ENCODE data around the gene YIF1A. TPM values are rescaled to one million over a fixed set of nuclear protein-coding genes. Genes with fewer than 3 reads are reported as not detected.
"Not testable (repeated sequence)": the region's sequence is repeated elsewhere in the genome, so short reads cannot be mapped to it uniquely, and the experiment has no call there.

Gene YIF1A
- polyA plus RNA-seq, 1 donor = 102 TPM

- DNase-seq; H3K9me3 ChIP-seq (ENCODE audit: control insufficient read depth, low read depth, low read length); H3K27ac ChIP-seq (ENCODE audit: low read length); H3K4me3 ChIP-seq (ENCODE audit: low read length); H3K4me1 ChIP-seq (ENCODE audit: control insufficient read depth, insufficient read depth, low read length); H3K27me3 ChIP-seq (ENCODE audit: control insufficient read depth, insufficient read depth, low read length): not testable (repeated sequence)
- H3K36me3 ChIP-seq (ENCODE audit: control insufficient read depth, insufficient read depth, low read length) = peaks cover 44% of the 10 kb centered on the region
- WGBS (ENCODE audit: insufficient coverage, low lambda C conversion rate) = no CpG with 5 or more reads among the region's 4 CpGs
These were observed 11.9 kb downstream of the YIF1A start for GRCh38 chr11:66277064-66277463.

DNA sequence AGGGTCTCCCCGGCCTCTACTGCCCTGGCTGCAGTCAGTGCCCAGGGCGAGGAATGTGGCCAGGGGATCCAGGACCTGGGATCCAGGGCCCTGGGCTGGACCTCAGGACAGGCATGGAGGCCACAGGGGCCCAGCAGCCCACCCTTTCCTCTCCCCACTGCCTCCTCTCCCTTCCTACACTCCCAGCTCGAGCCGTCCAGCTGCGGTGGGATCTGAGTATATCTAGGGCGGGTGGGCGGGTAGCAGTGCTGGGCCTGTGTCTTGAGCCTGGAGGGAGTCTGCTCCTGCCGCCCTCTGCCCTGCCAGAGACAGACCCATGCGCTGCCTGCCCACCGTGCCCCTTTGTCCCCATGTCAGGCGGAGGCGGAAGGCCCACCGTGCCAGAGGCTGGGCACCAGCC lies 12.3 kb downstream of the YIF1A start:
- no CpG with 5 or more reads among the region's 13 CpGs for WGBS (ENCODE audit: insufficient coverage, low lambda C conversion rate)
- not testable (repeated sequence) for H3K4me3 ChIP-seq (ENCODE audit: low read length); H3K9me3 ChIP-seq (ENCODE audit: control insufficient read depth, low read depth, low read length); H3K4me1 ChIP-seq (ENCODE audit: control insufficient read depth, insufficient read depth, low read length); H3K27ac ChIP-seq (ENCODE audit: low read length); DNase-seq; H3K27me3 ChIP-seq (ENCODE audit: control insufficient read depth, insufficient read depth, low read length)
- peaks cover 49% of the 10 kb centered on the region for H3K36me3 ChIP-seq (ENCODE audit: control insufficient read depth, insufficient read depth, low read length)

GRCh38 chr11:66275984-66276612 lies 12.8 kb downstream of the YIF1A start:
- no peak for DNase-seq
- Histone ChIP-seq H3K9me3 (ENCODE audit: control insufficient read depth, low read depth, low read length) (no peaks in the 10 kb centered on the region), H3K27ac (ENCODE audit: low read length) (no peak overlapping the region), H3K4me3 (ENCODE audit: low read length) (no peak overlapping the region), H3K36me3 (ENCODE audit: control insufficient read depth, insufficient read depth, low read length) (peaks cover 51% of the 10 kb centered on the region), H3K27me3 (ENCODE audit: control insufficient read depth, insufficient read depth, low read length) (peaks cover 8% of the 10 kb centered on the region), H3K4me1 (ENCODE audit: control insufficient read depth, insufficient read depth, low read length) (peaks cover 8% of the 10 kb centered on the region)
- no CpG with 5 or more reads among the region's 14 CpGs for WGBS (ENCODE audit: insufficient coverage, low lambda C conversion rate)

DNA sequence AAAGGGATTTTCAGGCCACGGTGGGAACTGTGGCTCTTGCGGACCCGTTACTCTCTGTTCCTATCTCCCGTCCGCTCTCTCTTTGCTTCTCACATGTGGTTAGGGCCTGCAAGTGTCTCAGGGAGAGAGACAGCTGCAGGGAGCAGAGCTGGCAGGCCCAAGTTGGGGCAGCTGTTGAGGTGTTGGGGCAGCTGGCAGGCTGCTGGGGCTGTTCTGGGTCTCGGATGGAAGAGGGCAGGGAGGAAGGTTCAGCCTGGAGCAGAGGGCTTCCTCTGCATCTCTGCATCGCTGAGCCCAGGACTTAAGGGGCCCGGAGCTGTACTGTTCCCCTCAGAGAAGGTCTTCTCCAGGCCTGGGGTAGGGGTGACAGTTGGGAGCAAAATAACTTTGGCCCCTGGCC lies 13.5 kb downstream of the YIF1A start:
- H3K4me1 ChIP-seq (ENCODE audit: control insufficient read depth, insufficient read depth, low read length) = peaks cover 8% of the 10 kb centered on the region
- H3K27me3 ChIP-seq (ENCODE audit: control insufficient read depth, insufficient read depth, low read length) = peaks cover 8% of the 10 kb centered on the region
- no CpG with 5 or more reads among the region's 8 CpGs for WGBS (ENCODE audit: insufficient coverage, low lambda C conversion rate)
- no peaks in the 10 kb centered on the region for H3K9me3 ChIP-seq (ENCODE audit: control insufficient read depth, low read depth, low read length)
- H3K36me3 ChIP-seq (ENCODE audit: control insufficient read depth, insufficient read depth, low read length) = peaks cover 55% of the 10 kb centered on the region
- no peak for DNase-seq
- no peak overlapping the region for H3K4me3 ChIP-seq (ENCODE audit: low read length)
- H3K27ac ChIP-seq (ENCODE audit: low read length) = no peak overlapping the region

- no peak for DNase-seq
- Histone ChIP-seq H3K36me3 (ENCODE audit: control insufficient read depth, insufficient read depth, low read length) (peaks cover 56% of the 10 kb centered on the region), H3K27ac (ENCODE audit: low read length) (no peak overlapping the region), H3K4me3 (ENCODE audit: low read length) (no peak overlapping the region), H3K4me1 (ENCODE audit: control insufficient read depth, insufficient read depth, low read length) (peaks cover 12% of the 10 kb centered on the region), H3K9me3 (ENCODE audit: control insufficient read depth, low read depth, low read length) (no peaks in the 10 kb centered on the region), H3K27me3 (ENCODE audit: control insufficient read depth, insufficient read depth, low read length) (peaks cover 8% of the 10 kb centered on the region)
- no CpG with 5 or more reads among the region's 1 CpG for WGBS (ENCODE audit: insufficient coverage, low lambda C conversion rate)
These were observed 14.7 kb downstream of the YIF1A start for GRCh38 chr11:66274219-66274618.

DNA sequence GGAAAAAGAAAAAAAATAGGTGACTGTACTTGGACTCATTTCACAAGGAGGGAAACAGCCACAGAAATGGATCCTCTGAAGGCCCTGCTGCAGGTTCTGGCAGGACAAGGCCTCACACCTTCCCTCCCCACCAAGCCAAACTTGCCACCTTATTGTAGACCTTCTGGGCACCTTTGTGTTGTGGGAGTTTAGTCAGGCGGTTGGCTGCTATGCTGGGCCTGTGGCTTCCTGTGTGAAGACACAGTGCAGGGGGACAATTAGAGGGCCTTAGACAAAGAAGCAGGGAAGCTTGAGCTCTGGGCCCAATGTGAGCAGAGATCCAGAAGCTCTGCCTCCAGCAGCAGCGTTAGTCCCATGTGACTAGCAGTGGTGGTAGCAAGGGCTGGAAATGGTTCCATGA lies 16.3 kb downstream of the YIF1A start:
- Histone ChIP-seq H3K4me1 (ENCODE audit: control insufficient read depth, insufficient read depth, low read length) (peaks cover 12% of the 10 kb centered on the region), H3K27me3 (ENCODE audit: control insufficient read depth, insufficient read depth, low read length) (no peaks in the 10 kb centered on the region), H3K4me3 (ENCODE audit: low read length) (no peak overlapping the region), H3K9me3 (ENCODE audit: control insufficient read depth, low read depth, low read length) (peaks cover 2% of the 10 kb centered on the region), H3K36me3 (ENCODE audit: control insufficient read depth, insufficient read depth, low read length) (peaks cover 56% of the 10 kb centered on the region), H3K27ac (ENCODE audit: low read length) (no peak overlapping the region)
- no peak for DNase-seq
- WGBS (ENCODE audit: insufficient coverage, low lambda C conversion rate) = no CpG with 5 or more reads among the region's 2 CpGs

GRCh38 chr11:66271816-66272215 lies 17.1 kb downstream of the YIF1A start:
- WGBS (ENCODE audit: insufficient coverage, low lambda C conversion rate) = no CpG with 5 or more reads among the region's 7 CpGs
- H3K4me1 ChIP-seq (ENCODE audit: control insufficient read depth, insufficient read depth, low read length) = peaks cover 12% of the 10 kb centered on the region
- no peak overlapping the region for H3K4me3 ChIP-seq (ENCODE audit: low read length)
- H3K27me3 ChIP-seq (ENCODE audit: control insufficient read depth, insufficient read depth, low read length) = no peaks in the 10 kb centered on the region
- H3K9me3 ChIP-seq (ENCODE audit: control insufficient read depth, low read depth, low read length) = peaks cover 2% of the 10 kb centered on the region
- peaks cover 56% of the 10 kb centered on the region for H3K36me3 ChIP-seq (ENCODE audit: control insufficient read depth, insufficient read depth, low read length)
- DNase-seq = no peak
- no peak overlapping the region for H3K27ac ChIP-seq (ENCODE audit: low read length)

DNA sequence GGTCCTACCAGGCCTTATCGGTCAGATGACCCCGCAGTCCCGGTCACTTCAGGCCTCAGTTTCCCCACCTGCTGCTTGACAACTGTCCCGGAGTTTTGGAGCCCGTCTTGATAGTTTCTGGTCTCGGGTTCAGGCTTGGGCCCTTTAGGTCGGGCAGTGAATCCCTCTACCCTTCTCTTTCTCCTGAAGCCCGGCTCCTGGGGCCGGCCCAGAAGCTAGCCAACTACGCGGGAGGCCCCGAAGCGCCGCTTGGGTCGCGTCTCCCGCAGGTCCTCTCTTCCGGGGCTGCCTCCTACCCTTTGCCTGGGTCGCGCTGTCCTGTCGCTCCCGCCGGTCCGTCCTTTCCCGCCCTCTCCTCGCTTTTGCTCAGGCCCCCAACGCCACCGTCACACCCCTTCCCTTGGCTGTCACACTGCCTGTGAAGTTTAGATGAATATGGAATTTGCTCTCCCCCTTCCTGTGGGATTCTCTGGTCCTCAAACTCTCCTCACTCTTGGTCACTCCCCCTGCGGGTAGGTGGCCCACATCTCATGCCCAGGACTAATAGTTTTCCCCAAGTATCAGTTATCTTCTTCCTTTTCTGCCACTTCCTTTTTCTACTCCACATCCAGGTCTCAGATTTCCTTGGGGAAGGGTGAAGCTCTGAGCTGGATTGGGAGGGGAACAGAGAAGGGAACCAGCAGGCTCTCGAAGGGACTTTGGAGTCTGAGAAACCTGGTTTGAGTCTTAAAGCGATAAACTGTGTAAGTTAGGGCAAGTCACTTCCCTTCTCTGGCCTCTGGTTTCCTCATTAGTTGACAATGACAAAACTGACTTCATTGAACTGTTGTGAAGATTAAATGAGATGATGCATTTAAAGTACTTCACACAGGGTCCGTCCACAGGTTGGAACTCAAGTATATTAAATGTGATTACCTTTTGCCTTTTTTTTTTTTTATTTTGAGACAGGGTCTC lies 19.7 kb downstream of the YIF1A start:
- whole genome bisulfite sequencing (ENCODE audit: insufficient coverage, low lambda C conversion rate) = no CpG with 5 or more reads among the region's 32 CpGs
- Histone ChIP-seq H3K4me1 (ENCODE audit: control insufficient read depth, insufficient read depth, low read length) (peaks cover 15% of the 10 kb centered on the region), H3K4me3 (ENCODE audit: low read length) (peak overlapping the region; percentile 86), H3K27me3 (ENCODE audit: control insufficient read depth, insufficient read depth, low read length) (no peaks in the 10 kb centered on the region), H3K9me3 (ENCODE audit: control insufficient read depth, low read depth, low read length) (peaks cover 2% of the 10 kb centered on the region), H3K36me3 (ENCODE audit: control insufficient read depth, insufficient read depth, low read length) (peaks cover 48% of the 10 kb centered on the region), H3K27ac (ENCODE audit: low read length) (peak overlapping the region; percentile 91)
- DNase-seq = peak in 1 of 2 donors; percentile 57

DNA sequence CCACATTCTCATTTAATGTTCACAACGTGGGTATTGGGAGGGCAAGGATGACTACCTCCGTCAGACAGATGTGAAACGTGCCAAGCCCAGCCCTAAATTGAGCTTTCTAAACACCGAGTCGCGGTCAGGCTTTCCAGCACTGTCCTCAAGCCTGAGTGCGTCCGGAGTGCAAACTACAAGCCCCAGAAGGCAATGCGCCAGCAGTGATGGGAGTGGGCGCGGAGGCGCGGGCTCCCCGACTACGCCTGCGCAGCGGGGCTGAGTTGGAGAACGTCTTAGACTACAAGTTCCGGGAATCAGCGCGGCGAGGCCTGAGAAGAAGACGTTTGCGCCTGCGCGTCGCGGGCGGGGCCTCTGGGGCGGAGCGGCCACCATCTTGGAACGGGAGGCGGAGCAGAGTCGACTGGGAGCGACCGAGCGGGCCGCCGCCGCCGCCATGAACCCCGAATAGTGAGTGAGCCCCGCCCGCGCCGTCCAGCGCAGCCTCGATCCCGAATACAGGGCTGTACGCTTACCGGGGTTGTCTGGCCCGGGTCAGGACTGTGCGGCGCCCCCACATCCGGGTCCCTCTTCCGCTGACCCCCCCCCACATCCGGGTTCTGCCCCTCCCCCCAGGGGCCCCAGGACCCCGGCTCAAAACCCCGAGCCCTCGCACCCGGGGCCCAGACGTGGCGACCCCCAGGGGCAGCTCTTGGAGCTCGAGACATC lies 20.5 kb downstream of the YIF1A start, which contains the start of gene RAB1B:
RAB1B (plus strand) TSS at position 396 of the 708 bp plus-strand sequence; CDS start at position 437, 41 bp downstream.
- H3K27me3 ChIP-seq (ENCODE audit: control insufficient read depth, insufficient read depth, low read length) = no peaks in the 10 kb centered on the region
- no CpG with 5 or more reads among the region's 64 CpGs for WGBS (ENCODE audit: insufficient coverage, low lambda C conversion rate)
- H3K4me1 ChIP-seq (ENCODE audit: control insufficient read depth, insufficient read depth, low read length) = peaks cover 15% of the 10 kb centered on the region
- H3K4me3 ChIP-seq (ENCODE audit: low read length) = peak within 1 kb of the TSS; percentile 87
- peaks cover 2% of the 10 kb centered on the region for H3K9me3 ChIP-seq (ENCODE audit: control insufficient read depth, low read depth, low read length)
- peak; percentile 99 to 100 for DNase-seq
- H3K36me3 ChIP-seq (ENCODE audit: control insufficient read depth, insufficient read depth, low read length) = peaks cover 46% of the 10 kb centered on the region
- H3K27ac ChIP-seq (ENCODE audit: low read length) = peak within 1 kb of the TSS; percentile 91

Measured in large intestine (tissue), 3 donors.